Measurements from ENCODE around the gene TXNRD1.

- TF ChIP-seq CTCF (IDR thresholded peaks at IDR 0.05) (no peak), ZFX (IDR thresholded peaks at IDR 0.05; ENCODE audit: borderline replicate concordance) (no peak)
Measured at GRCh38 chr12:104381341-104381730, 165.8 kb downstream of the TXNRD1 start.
